GM12873 (cell line): ENCODE data around the gene KLRC3.

Experiments used
- TF ChIP-seq, protein P1 (sequence below): IDR thresholded peaks from 2 replicates; pipeline ENCODE4 v1.5.1; 2012; ENCODE audit warnings: low read depth, mild to moderate bottlenecking, moderate library complexity, low read length, control low read depth; ENCODE audit not compliant: insufficient read depth; ENCODE audit errors: missing control alignments

KLRC3 gene

DNA sequence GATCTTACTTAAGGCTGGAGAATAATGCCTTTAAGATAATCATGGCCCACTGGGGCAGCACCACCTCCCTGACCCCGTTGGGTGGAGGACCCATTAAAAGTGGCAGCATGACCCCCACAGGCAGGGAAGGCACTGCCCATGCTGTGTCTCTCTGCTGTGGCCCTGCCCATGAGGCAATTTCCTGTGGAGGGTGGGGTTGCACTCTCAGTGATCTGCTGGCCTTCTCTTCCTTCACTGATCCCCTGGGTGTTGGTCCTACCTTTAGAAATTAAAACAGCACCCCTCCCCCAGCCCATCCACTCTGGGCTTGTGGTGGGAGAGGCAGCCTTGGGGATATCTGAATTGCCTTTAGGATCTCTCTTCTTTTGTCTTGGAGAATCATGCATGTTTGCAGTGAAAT, 47.8 kb downstream of the KLRC3 start:
- TF ChIP-seq, protein P1, sequence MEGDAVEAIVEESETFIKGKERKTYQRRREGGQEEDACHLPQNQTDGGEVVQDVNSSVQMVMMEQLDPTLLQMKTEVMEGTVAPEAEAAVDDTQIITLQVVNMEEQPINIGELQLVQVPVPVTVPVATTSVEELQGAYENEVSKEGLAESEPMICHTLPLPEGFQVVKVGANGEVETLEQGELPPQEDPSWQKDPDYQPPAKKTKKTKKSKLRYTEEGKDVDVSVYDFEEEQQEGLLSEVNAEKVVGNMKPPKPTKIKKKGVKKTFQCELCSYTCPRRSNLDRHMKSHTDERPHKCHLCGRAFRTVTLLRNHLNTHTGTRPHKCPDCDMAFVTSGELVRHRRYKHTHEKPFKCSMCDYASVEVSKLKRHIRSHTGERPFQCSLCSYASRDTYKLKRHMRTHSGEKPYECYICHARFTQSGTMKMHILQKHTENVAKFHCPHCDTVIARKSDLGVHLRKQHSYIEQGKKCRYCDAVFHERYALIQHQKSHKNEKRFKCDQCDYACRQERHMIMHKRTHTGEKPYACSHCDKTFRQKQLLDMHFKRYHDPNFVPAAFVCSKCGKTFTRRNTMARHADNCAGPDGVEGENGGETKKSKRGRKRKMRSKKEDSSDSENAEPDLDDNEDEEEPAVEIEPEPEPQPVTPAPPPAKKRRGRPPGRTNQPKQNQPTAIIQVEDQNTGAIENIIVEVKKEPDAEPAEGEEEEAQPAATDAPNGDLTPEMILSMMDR = no peak

DNA sequence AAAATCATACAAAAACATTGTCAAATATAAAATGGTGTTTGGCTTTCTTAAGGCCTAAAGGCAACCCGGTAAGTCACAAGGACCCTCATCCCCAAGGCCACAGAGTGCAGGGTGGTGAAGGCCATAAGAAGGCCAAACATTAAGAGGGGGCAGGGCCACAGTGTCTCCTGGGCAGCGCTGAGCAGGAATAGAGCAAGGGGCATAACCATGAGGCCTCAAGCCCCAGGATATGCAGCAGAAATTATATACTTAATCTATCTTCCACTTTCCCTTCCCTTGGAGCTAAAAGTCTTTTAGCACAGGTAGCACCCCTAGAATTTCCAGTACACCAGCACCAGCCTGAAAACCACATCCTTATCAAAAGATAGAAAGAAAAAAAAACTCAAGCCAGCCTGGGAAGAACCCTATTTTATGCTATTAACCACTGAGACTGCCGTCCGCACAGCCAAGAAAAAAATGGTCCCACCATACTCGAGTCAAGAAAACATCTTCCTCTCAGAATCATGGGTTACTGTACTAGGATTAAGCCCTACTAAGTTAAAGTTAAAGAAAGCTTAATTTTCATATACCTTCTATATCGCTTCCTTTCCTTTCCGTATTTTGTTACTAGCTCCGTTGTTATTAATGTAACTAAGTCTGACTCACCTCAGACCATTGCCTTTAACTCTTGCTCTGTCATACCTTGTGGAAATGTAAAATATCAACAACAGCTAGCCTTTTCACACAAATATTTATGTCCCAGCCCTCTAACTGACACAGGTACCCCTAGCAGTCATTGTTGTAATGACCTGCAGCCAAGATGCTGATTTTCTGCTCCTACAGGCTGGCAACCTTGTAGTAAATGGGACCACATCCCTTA, 50.6 kb downstream of the KLRC3 start:
- TF ChIP-seq, protein P1 = no peak

DNA sequence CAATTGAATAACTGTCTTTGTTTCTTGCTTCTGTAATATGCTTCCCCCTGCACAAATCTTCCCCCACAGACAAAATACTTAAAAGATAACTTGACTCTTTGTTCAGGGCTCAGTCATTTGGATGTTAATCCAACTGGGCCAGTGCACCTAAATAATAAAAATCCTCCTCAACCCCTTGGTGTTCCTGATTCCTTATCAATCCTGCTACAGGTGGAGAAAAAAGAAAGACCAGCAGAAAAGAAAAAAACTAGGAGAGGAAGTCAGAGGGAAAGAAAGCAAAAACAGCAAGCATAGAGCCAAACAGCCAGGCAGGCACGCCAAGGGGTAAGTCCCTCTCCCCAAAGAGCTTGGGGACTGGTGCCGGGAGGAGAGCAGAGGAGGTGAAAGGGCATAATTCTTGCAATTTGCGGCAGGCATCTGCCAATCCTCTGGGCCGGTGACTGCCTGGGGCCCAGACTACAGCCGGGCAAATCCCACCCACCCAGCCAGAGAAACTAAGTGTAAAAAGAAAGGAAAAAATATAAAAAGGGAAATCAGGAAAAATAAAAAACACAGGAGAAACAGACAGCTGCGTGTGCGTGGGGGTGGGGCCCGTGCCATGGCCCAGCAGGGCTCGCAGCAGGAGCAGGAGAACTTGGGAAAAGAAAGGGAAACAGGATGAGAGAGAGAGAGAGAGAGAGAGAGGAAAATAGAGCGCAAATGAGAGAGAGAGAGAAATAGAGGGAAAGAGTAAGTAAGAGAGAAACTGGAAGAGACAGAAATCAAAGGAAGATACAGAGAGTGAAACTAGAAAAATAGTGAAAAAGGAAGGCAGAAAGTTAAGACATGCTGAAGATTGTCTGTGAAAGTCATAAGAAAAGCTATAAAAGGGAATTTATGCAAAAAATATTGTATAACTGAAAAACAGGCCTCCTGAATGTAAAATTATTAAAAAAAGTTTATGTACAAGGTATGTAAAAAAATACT, 51.9 kb downstream of the KLRC3 start:
- TF ChIP-seq, protein P1 = no peak

- TF ChIP-seq, protein P1 = peak; percentile 2
These were observed 53.5 kb downstream of the KLRC3 start for GRCh38 chr12:10366875-10367274.

GRCh38 chr12:10365696-10366405, 54.5 kb downstream of the KLRC3 start:
- TF ChIP-seq, protein P1 = no peak

GRCh38 chr12:10364815-10365622, 55.4 kb downstream of the KLRC3 start:
- TF ChIP-seq, protein P1 = no peak
